PC-3 (cell line): Measurements from ENCODE around the gene ZNF473. TPM values are rescaled to one million over a fixed set of nuclear protein-coding genes. Genes with fewer than 3 reads are reported as not detected.

Experiments
- ATAC-seq: fragments of 200-7000 bp; cut with Tn5 transposase; 2 replicates; pipeline ENCODE4 v1.9.1; 2020; ENCODE audit warnings: mild to moderate bottlenecking, moderate library complexity
- BruUV-seq: library from RNA; stranded (reverse); fragments of 400-500 nt; replicated peaks from 2 replicates; lab custom pipeline; 2021; lab: Mats Ljungman, UMichigan
- CTCF ChIA-PET: fragments of 300-600 bp; sonication (Branson Sonifier 250); formaldehyde crosslinking; loops from one replicate; lab custom pipeline; 2022; ENCODE audit warnings: antibody characterized with exemption; lab: Charles Lee
- POLR2A ChIA-PET: fragments of 300-600 bp; sonication (Branson Sonifier 250); formaldehyde crosslinking; loops from one replicate; lab custom pipeline; 2022; ENCODE audit warnings: antibody characterized with exemption; ENCODE audit not compliant: unreplicated experiment; lab: Charles Lee
- DNase-seq: peaks from one replicate; pipeline ENCODE4 v3.0.0-alpha.2; 2015
- H2AFZ ChIP-seq: fragments of 300-600 bp; sonication (generic); 2 replicates; pipeline ENCODE4 v1.6.0; 2016; ENCODE audit warnings: antibody characterized with exemption, low read length
- H3F3A ChIP-seq: fragments of 300-600 bp; sonication (generic); one replicate; pipeline ENCODE4 v1.6.0; 2017; ENCODE audit warnings: antibody characterized with exemption, low read length, control low read depth, mild to moderate bottlenecking; ENCODE audit not compliant: unreplicated experiment
- H3K27ac ChIP-seq: fragments of 300-600 bp; sonication (generic); 2 replicates; pipeline ENCODE4 v1.5.1; 2016; ENCODE audit warnings: mild to moderate bottlenecking, low read length
- H3K27me3 ChIP-seq: fragments of 300-600 bp; sonication (generic); 2 replicates; pipeline ENCODE4 v1.6.1; 2016; ENCODE audit warnings: low read length, mixed read lengths
- H3K36me3 ChIP-seq: fragments of 300-600 bp; sonication (generic); 2 replicates; pipeline ENCODE4 v1.6.1; 2016; ENCODE audit warnings: low read depth, mixed run types, low read length, mixed read lengths
- H3K4me1 ChIP-seq: fragments of 300-600 bp; sonication (generic); 2 replicates; pipeline ENCODE4 v1.5.1; 2016; ENCODE audit warnings: low read length; ENCODE audit not compliant: insufficient read depth
- H3K4me2 ChIP-seq: fragments of 300-600 bp; sonication (generic); 2 replicates; pipeline ENCODE4 v1.6.0; 2016; ENCODE audit warnings: low read length
- H3K4me3 ChIP-seq: fragments of 300-600 bp; sonication (generic); 2 replicates; pipeline ENCODE4 v1.5.1; 2016; ENCODE audit warnings: mild to moderate bottlenecking, low read length, mixed read lengths
- H3K79me2 ChIP-seq: fragments of 300-600 bp; sonication (generic); 2 replicates; pipeline ENCODE4 v1.6.1; 2017; ENCODE audit warnings: low read length, mixed read lengths
- H3K9ac ChIP-seq: fragments of 300-600 bp; sonication (generic); 2 replicates; pipeline ENCODE4 v1.6.0; 2016; ENCODE audit warnings: mild to moderate bottlenecking, low read length
- H3K9me2 ChIP-seq: fragments of 300-600 bp; sonication (generic); replicated peaks from 2 replicates; pipeline ENCODE4 v1.6.1; 2016; ENCODE audit warnings: mixed run types, low read length, mixed read lengths
- H3K9me3 ChIP-seq: fragments of 300-600 bp; sonication (generic); 2 replicates; pipeline ENCODE4 v1.6.1; 2016; ENCODE audit warnings: low read length, mixed read lengths
- H4K20me1 ChIP-seq: fragments of 300-600 bp; sonication (generic); 2 replicates; pipeline ENCODE4 v1.6.1; 2016; ENCODE audit warnings: low read length, mixed read lengths
- EZH2 ChIP-seq: fragments of 300-600 bp; sonication (generic); IDR thresholded peaks from one replicate; pipeline ENCODE4 v1.6.1; 2017; ENCODE audit warnings: antibody characterized with exemption, mild to moderate bottlenecking, low read length; ENCODE audit not compliant: unreplicated experiment
- EZH2phosphoT487 ChIP-seq: fragments of 300-600 bp; sonication (generic); IDR thresholded peaks from 2 replicates; pipeline ENCODE4 v1.6.1; 2018; ENCODE audit warnings: mild to moderate bottlenecking, antibody characterized with exemption, low read length, borderline replicate concordance
- intact Hi-C: fragments of 100-400 bp; cut with micrococcal nuclease; formaldehyde crosslinking; loops from 2 replicates; pipeline ENCODE4 v1.9.0; 2023
- total RNA-seq: library from RNA; depleted of rRNA; stranded (reverse); fragments of >200 nt; gene quantifications from 2 replicates; pipeline ENCODE4 v1.2.3, GENCODE V29; 2014
- TF ChIP-seq, protein P1 (sequence below): fragments of 300-600 bp; sonication (generic); conservative IDR thresholded peaks from 2 replicates; pipeline ENCODE4 v1.5.1; 2017; ENCODE audit warnings: antibody characterized with exemption, low read depth, mild to moderate bottlenecking, low read length

Gene ZNF473
- total RNA-seq, 1 experiment from 2014 or later, result 18.5 TPM

DNA sequence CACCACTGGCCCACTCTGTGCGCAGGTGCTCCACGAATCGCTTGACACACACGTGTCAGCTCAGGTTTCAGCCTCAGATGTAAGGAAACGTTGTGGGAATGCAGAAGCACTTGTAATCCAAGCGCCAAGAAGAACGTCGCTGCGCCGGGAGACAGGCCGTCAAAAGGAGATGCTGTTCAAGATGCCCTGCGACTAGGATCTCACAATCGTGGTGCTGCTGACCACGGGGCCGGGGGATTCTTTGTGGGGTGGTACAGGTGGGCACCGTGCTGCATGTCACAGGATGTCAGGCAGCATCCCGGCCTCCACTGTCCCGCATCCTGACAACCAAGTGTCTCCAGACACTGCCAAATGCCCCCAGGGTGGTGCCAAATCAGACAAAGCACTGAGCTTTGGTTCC is 47.9 kb upstream of the ZNF473 start:
- TF ChIP-seq, protein P1, sequence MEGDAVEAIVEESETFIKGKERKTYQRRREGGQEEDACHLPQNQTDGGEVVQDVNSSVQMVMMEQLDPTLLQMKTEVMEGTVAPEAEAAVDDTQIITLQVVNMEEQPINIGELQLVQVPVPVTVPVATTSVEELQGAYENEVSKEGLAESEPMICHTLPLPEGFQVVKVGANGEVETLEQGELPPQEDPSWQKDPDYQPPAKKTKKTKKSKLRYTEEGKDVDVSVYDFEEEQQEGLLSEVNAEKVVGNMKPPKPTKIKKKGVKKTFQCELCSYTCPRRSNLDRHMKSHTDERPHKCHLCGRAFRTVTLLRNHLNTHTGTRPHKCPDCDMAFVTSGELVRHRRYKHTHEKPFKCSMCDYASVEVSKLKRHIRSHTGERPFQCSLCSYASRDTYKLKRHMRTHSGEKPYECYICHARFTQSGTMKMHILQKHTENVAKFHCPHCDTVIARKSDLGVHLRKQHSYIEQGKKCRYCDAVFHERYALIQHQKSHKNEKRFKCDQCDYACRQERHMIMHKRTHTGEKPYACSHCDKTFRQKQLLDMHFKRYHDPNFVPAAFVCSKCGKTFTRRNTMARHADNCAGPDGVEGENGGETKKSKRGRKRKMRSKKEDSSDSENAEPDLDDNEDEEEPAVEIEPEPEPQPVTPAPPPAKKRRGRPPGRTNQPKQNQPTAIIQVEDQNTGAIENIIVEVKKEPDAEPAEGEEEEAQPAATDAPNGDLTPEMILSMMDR, result no peak
- TF ChIP-seq EZH2 (no peak), EZH2phosphoT487 (no peak)
- Histone ChIP-seq H3K79me2 (no peaks in the 10 kb centered on the region), H3K9me2 (no peaks in the 10 kb centered on the region), H3K27ac (no peak overlapping the region), H3K4me3 (no peak overlapping the region), H3K9me3 (no peaks in the 10 kb centered on the region), H4K20me1 (no peaks in the 10 kb centered on the region), H3K9ac (no peak overlapping the region), H3K27me3 (no peaks in the 10 kb centered on the region), H2AFZ (no peak overlapping the region), H3K4me2 (no peak overlapping the region), H3K4me1 (no peaks in the 10 kb centered on the region), H3F3A (no peaks in the 10 kb centered on the region), H3K36me3 (no peaks in the 10 kb centered on the region)
- ChIA-PET CTCF (interaction anchor here (0.5 kb wide), 1 partner anchor 226 kb away, joined by 3 read pairs; the partner anchor contains the start of gene MYH14), POLR2A (no interaction called here)
- no peak for DNase-seq
- intact Hi-C loops, result no loop called here
- BruUV-seq, result no TSS peak
- ATAC-seq, result no peak

DNA sequence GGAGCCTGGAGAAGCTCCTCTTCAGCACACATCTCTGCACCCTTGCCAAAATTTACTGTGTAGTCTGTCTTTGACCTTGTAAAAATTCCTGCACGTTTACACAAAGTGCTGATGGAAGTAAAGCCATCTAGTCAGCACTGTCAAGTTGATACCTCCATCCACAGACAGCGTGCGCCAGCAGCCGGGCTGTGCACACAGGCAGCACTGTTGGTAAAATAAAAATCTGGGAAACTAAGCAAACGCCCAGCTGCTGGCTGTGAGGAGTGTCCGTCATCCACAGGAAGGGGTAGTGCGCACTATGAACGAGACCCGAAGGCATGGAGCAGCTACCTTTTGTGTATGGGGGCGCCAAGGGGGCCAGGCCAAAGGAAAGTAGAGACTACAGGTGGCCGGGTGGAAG is 47.5 kb upstream of the ZNF473 start:
- no peaks in the 10 kb centered on the region for H3K36me3 ChIP-seq
- H3K27me3 ChIP-seq, result no peaks in the 10 kb centered on the region
- BruUV-seq, result no TSS peak
- TF ChIP-seq EZH2phosphoT487 (no peak), EZH2 (no peak)
- TF ChIP-seq, protein P1, result no peak
- intact Hi-C loops, result no loop called here
- DNase-seq (no peak), ATAC-seq (no peak)
- no peak overlapping the region for H3K4me3 ChIP-seq
- no peak overlapping the region for H3K27ac ChIP-seq
- H2AFZ ChIP-seq, result no peak overlapping the region
- H4K20me1 ChIP-seq, result no peaks in the 10 kb centered on the region
- POLR2A ChIA-PET, result no interaction called here
- no peak overlapping the region for H3K4me2 ChIP-seq
- CTCF ChIA-PET, result interaction anchor here (0.5 kb wide), 1 partner anchor 225 kb away, joined by 3 read pairs; the partner anchor contains the start of gene MYH14
- H3K9me3 ChIP-seq, result no peaks in the 10 kb centered on the region
- no peaks in the 10 kb centered on the region for H3F3A ChIP-seq
- no peaks in the 10 kb centered on the region for H3K9me2 ChIP-seq
- H3K9ac ChIP-seq, result no peak overlapping the region
- no peaks in the 10 kb centered on the region for H3K79me2 ChIP-seq
- H3K4me1 ChIP-seq, result no peaks in the 10 kb centered on the region

DNA sequence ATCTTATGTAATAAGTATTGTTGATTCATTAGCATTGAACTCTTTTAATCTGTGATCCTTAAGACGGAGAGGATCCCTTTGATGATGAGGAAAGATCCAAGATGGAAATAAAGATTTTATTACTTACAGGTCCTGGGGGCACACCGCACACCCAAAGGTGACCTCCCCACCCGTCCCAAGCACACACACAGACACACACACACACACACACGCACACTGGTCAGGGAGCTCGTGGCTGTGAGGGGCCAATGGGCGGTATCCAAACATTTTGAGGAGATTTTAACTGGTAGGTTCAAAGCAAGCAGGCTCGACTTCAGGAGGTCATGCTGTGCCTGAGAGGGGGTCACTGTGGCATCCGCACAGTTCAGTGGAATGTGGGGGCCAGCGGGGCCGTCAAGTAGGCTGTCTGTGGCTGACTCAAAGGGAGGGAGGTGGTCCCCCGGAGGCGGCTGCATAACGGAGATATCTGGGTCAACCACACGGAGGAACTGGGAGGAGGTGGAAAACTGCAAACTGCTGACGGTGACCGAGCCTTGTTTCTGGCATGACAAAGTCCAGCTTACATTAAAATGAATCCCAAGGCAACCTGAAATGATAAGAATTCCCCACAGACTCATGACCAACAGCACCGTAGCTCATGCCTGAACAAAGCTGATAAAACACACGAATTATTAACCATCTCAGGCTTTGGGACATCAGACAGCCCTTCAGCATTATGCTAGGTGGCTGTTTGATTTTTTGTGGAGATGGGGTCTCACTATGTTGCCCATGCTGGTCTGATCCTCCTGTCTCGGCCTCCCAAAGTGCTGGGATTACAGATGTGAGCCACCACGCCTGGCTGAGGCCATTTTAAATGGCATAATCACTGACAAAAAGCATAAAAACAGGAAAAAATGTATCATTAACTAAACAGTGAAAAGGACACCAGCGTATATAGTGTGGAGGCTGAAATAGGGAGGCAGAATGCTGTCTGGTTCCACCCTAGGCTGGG is 43.9 kb upstream of the ZNF473 start:
- H3K36me3 ChIP-seq, result peaks cover 12% of the 10 kb centered on the region; the same call in 1 of the 2 replicates
- H3K4me1 ChIP-seq, result no peaks in the 10 kb centered on the region
- POLR2A ChIA-PET, result no interaction called here
- no peak overlapping the region for H3K27ac ChIP-seq
- H3K4me3 ChIP-seq, result no peak overlapping the region
- TF ChIP-seq EZH2phosphoT487 (no peak), EZH2 (no peak)
- TF ChIP-seq, protein P1, result no peak
- H2AFZ ChIP-seq, result no peak overlapping the region
- no peaks in the 10 kb centered on the region for H3F3A ChIP-seq
- DNase-seq, result no peak
- H3K9ac ChIP-seq, result no peak overlapping the region
- no peaks in the 10 kb centered on the region for H3K27me3 ChIP-seq
- H3K9me3 ChIP-seq, result no peaks in the 10 kb centered on the region
- intact Hi-C loops, result loop anchor here (5.0 kb wide), 1 partner anchor 45 kb away; no protein-coding TSS in a partner anchor
- no TSS peak for BruUV-seq
- H3K9me2 ChIP-seq, result no peaks in the 10 kb centered on the region
- ATAC-seq, result no peak
- H4K20me1 ChIP-seq, result 0 out of 2 replicates have a peak, but pooled peaks cover 13% of the 10 kb centered on the region
- no peaks in the 10 kb centered on the region for H3K79me2 ChIP-seq
- no peak overlapping the region for H3K4me2 ChIP-seq
- CTCF ChIA-PET, result no interaction called here
